Epithelial cell of esophagus (primary cell): Measurements from ENCODE around the gene CCDC102A.

Experiments used
- DNase-seq: peaks from one replicate; pipeline ENCODE4 v3.0.0; 2010; ENCODE audit warnings: low read depth
- H3K4me3 ChIP-seq: 2 replicates; pipeline ENCODE4 v1.5.1; 2011; ENCODE audit warnings: mild to moderate bottlenecking, low read length, control low read depth
- TF ChIP-seq, protein P1 (sequence below): IDR thresholded peaks from 2 replicates; pipeline ENCODE4 v1.5.1; 2011; ENCODE audit warnings: low read depth, mild to moderate bottlenecking, low read length, control low read depth, inconsistent platforms; ENCODE audit not compliant: insufficient read depth; ENCODE audit errors: missing control alignments

The CCDC102A gene

GRCh38 chr16:57482845-57483545 lies 53.4 kb downstream of the CCDC102A start:
- no peak for DNase-seq
- no peak overlapping the region for H3K4me3 ChIP-seq
- TF ChIP-seq, protein P1, sequence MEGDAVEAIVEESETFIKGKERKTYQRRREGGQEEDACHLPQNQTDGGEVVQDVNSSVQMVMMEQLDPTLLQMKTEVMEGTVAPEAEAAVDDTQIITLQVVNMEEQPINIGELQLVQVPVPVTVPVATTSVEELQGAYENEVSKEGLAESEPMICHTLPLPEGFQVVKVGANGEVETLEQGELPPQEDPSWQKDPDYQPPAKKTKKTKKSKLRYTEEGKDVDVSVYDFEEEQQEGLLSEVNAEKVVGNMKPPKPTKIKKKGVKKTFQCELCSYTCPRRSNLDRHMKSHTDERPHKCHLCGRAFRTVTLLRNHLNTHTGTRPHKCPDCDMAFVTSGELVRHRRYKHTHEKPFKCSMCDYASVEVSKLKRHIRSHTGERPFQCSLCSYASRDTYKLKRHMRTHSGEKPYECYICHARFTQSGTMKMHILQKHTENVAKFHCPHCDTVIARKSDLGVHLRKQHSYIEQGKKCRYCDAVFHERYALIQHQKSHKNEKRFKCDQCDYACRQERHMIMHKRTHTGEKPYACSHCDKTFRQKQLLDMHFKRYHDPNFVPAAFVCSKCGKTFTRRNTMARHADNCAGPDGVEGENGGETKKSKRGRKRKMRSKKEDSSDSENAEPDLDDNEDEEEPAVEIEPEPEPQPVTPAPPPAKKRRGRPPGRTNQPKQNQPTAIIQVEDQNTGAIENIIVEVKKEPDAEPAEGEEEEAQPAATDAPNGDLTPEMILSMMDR = no peak

- H3K4me3 ChIP-seq = no peak overlapping the region
- TF ChIP-seq, protein P1 = no peak
These were observed 55.0 kb downstream of the CCDC102A start for GRCh38 chr16:57481421-57481820.

DNA sequence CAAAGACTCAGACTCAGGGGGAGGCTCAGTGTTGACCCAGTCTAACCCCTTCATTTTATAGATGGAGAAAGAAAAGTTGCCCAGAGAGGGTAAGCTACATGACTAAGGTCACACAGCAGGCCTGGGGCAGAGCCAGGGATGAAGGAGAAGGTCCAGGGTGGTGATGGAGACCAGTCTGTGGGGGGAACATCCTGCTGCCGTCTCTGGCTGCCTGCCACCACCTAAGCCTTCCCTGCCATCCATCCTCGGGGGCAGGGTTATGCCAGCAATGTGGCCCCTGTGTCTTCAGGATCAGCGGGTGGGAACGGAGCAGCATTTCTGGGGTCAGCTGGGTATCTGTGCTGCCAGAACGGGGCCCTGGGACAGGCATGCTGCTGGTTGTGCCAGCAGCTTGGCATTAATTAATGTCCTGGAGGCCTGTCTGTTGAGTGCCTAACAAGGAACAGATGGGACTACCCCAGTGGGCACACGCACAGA lies 55.6 kb downstream of the CCDC102A start:
- TF ChIP-seq, protein P1 = no peak
- no peak overlapping the region for H3K4me3 ChIP-seq
- no peak for DNase-seq

More at GRCh38 chr16:57481421-57481820, 55.0 kb downstream of the CCDC102A start:
- DNase-seq = no peak

DNA sequence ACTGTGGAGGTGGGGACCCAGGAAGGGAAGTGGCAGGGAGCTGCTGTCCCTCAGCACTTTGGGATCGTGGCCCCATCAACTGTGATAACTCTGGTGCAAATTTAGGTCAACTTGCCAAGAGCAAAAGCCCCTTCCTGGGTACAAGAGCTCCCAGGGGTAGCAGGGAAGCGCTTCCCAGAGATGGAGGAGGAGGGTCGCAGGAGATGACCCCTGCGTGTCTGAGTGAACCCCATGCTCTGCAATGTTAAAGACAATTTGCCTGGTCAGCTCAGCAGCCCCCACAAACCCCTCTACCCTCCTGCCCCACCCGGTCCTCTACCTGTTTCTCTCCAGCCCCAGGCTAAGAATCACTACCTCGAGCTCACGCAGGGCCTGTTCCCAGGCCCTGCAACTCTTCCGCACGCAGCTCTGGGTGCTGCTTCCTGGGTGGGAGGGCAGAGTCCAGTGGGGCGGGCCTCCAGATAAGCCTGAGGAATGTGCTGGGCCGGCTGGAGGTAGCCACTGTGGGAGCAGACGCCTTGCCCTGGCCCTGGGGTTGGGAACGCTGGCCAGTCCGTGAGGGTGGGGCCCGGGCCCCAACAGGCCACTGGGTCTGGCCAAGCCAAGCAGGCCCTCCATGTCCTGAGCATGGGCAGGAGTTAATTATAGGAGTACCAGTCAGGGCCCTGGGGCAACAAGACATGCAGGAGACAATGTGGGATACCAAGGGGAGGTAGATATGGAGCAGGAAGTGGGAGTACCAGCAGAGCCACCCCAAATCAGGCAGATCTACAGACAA lies 56.2 kb downstream of the CCDC102A start:
- no peak overlapping the region for H3K4me3 ChIP-seq
- no peak for DNase-seq
- TF ChIP-seq, protein P1 = no peak

- H3K4me3 ChIP-seq = peak overlapping the region; percentile 15
- DNase-seq = peak; percentile 21
- TF ChIP-seq, protein P1 = no peak
These were observed 57.0 kb downstream of the CCDC102A start for GRCh38 chr16:57479205-57479975.

GRCh38 chr16:57478396-57479204 lies 57.8 kb downstream of the CCDC102A start:
- DNase-seq = no peak
- H3K4me3 ChIP-seq = no peak overlapping the region
- TF ChIP-seq, protein P1 = no peak
